AG04450 (cell line): ENCODE measurements around the gene NPTX1. TPM values are rescaled to one million over a fixed set of nuclear protein-coding genes. Genes with fewer than 3 reads are reported as not detected.

Experiments used
- CTCF ChIA-PET: fragments of 300-600, 350-600 bp; formaldehyde crosslinking; extraction: SDS; loops from one replicate; lab custom pipeline; 2022; ENCODE audit warnings: antibody characterized with exemption, inconsistent platforms; lab: Charles Lee
- POLR2A ChIA-PET: fragments of 350-600 bp; formaldehyde crosslinking; extraction: SDS; loops from one replicate; lab custom pipeline; 2021; ENCODE audit warnings: antibody characterized with exemption, inconsistent platforms; lab: Yijun Ruan, JAX
- DNase-seq: peaks from one replicate; pipeline ENCODE4 v3.0.0-alpha.2; 2011; ENCODE audit warnings: low read depth, low spot score
- H3K27ac ChIP-seq: one replicate; pipeline ENCODE4 v1.5.1; 2012; ENCODE audit warnings: low read depth, low read length, control low read depth
- H3K27me3 ChIP-seq: one replicate; pipeline ENCODE4 v1.6.0; 2012; ENCODE audit warnings: low read length; ENCODE audit not compliant: control insufficient read depth, insufficient read depth
- H3K4me3 ChIP-seq: 2 replicates; pipeline ENCODE4 v1.5.1; 2011; ENCODE audit warnings: mild to moderate bottlenecking, low read depth, low read length, control low read depth
- H3K9me3 ChIP-seq: 2 replicates; pipeline ENCODE4 v1.5.1; 2012; ENCODE audit warnings: low read length; ENCODE audit not compliant: control insufficient read depth, insufficient read depth
- CTCF ChIP-seq: IDR thresholded peaks from 2 replicates; pipeline ENCODE4 v1.5.1; 2011; ENCODE audit warnings: low read depth, low read length, control low read depth, inconsistent platforms
- polyA plus RNA-seq: library from polyadenylated mRNA; depleted of rRNA; stranded (reverse); fragments of >200 nt; gene quantifications from 2 replicates; pipeline ENCODE4 v1.2.3, GENCODE V29; 2011

Gene NPTX1
- polyA plus RNA-seq, 1 experiment, result 6.5 TPM

DNA sequence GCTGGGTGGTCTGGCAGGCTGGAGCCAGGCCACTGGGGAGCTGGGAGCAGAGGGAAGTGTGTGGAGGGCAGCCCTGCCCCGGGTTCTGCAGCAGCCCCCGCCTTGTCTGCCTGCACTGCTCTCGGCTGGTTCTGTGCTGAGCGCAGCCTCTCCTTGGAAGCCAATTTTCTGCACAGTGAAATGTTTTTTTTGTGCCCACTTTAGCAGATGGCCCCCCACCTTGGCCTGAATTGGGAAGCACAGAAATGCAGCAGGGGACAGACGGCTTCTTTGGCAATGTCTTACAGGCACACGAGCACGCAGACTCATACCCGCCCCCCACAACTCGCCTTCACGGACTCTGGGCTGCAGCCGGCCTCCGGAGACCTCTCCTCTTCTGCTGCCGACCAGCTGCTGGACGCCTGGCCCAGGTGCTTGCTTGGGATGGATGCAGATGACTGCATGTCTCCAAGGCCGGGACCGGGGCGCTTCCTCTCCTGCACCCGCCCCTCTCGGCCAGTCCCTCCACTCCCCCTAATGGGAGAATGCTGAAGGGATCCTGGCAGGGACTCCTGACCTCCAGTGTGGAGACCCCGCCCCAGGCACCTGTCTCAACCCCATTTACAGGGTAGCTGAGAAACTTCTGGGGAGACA lies 14.8 kb downstream of the NPTX1 start:
- CTCF ChIA-PET, result no interaction called here
- Histone ChIP-seq H3K9me3 (no peaks in the 10 kb centered on the region; the same call in 1 of the 2 replicates), H3K27me3 (peaks cover 52% of the 10 kb centered on the region), H3K4me3 (no peak overlapping the region), H3K27ac (no peak overlapping the region)
- no peak for TF ChIP-seq CTCF
- DNase-seq, result no peak
- POLR2A ChIA-PET, result no interaction called here

DNA sequence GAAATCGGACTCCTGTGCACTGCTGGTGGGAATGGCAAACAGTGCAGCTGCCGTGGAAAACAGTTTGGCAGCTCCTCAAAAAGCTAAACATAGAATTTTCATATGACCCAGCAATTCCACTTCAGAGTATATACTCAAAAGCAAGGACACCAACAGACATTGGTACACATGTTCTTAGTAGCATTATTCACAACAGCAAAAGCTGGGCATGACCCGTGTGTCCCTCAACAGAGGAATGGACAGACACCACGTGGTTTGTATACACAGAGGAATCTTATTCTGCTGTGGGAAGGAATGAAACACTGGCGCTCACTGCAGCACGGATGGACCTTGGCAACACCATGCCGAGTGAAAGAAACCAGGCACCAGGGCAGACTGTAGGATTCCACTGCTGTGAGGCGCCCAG lies 16.0 kb downstream of the NPTX1 start:
- POLR2A ChIA-PET, result no interaction called here
- TF ChIP-seq CTCF, result no peak
- Histone ChIP-seq H3K9me3 (no peaks in the 10 kb centered on the region; the same call in 1 of the 2 replicates), H3K27me3 (peaks cover 44% of the 10 kb centered on the region), H3K27ac (no peak overlapping the region), H3K4me3 (no peak overlapping the region)
- DNase-seq, result no peak
- CTCF ChIA-PET, result no interaction called here

DNA sequence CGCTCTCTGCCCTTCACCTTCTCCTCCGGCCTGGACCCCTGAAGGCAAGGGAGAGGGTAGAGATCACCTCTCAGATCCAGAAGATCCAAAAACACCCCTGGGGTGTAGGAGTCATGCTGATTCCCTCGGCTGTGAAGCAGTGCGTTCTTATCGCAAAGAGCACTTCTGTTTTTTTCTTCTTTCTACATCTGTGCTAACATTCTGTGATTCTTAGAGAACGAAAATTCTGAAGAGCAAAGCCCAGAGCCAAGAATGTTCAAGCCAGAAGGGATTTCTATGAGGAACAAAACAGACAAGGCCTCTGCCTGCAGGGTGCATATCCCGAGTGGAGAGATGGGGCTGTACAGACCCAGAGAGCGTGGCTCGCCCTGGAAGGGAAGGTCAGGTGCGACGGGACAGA lies 17.2 kb downstream of the NPTX1 start:
- peaks cover under 1% of the 10 kb centered on the region; the same call in 1 of the 2 replicates for H3K9me3 ChIP-seq
- POLR2A ChIA-PET, result no interaction called here
- H3K27me3 ChIP-seq, result peaks cover 36% of the 10 kb centered on the region
- no peak for TF ChIP-seq CTCF
- H3K4me3 ChIP-seq, result no peak overlapping the region
- CTCF ChIA-PET, result no interaction called here
- no peak for DNase-seq
- H3K27ac ChIP-seq, result no peak overlapping the region

DNA sequence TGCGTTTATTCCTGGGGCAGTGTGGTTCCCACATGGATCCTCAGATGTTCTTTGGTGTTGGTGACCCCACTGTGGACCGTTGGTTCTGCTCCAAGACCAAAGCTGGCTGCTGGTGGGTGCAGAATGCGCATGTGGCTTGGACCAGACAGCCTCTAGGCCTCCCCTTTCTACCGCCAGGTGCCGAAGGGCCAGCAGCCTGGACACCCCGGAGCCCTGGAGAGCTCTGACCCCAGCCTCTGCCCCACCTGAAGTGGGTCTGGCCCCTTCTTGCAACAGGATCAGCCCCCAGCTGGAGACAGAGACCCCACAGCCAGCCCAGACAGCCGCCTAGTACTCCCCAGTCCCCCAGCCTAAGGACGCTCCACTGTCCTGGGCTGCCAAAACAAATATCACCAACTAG lies 18.4 kb downstream of the NPTX1 start:
- ChIA-PET POLR2A (no interaction called here), CTCF (no interaction called here)
- no peak for DNase-seq
- H3K4me3 ChIP-seq, result no peak overlapping the region
- peaks cover 6% of the 10 kb centered on the region; the same call in 1 of the 2 replicates for H3K9me3 ChIP-seq
- no peak for TF ChIP-seq CTCF
- H3K27ac ChIP-seq, result no peak overlapping the region
- peaks cover 32% of the 10 kb centered on the region for H3K27me3 ChIP-seq

GRCh38 chr17:80457236-80457856 lies 19.1 kb downstream of the NPTX1 start:
- no peak for TF ChIP-seq CTCF
- CTCF ChIA-PET, result no interaction called here
- Histone ChIP-seq H3K27ac (no peak overlapping the region), H3K4me3 (no peak overlapping the region), H3K9me3 (peaks cover 6% of the 10 kb centered on the region; the same call in 1 of the 2 replicates), H3K27me3 (peaks cover 32% of the 10 kb centered on the region)
- no peak for DNase-seq
- POLR2A ChIA-PET, result no interaction called here
